ENCODE measurements around the gene CLCF1. TPM values are rescaled to one million over a fixed set of nuclear protein-coding genes. Genes with fewer than 3 reads are reported as not detected.

The CLCF1 gene
- total RNA-seq, 1 donor from 2014 or later = 0.39 TPM

DNA sequence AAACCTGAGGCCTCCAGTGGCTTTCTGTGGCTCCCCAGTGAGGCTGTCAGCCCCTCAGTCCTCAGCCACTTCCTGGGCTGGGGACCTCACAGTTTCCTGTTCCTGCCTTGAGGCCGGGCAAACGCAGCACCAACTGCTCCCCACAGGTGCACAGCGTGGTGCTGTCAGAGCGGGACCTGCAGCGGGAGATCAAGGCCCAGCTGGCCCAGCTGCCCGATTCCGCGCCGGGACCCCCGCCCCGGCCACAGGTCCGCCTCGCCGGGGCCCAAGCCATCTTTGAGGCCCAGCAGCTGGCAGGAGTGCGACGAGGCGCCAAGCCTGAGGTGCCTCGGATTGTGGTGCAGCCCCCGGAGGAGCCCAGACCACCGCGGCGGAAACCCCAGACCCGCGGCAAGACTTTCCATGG is 35.9 kb upstream of the CLCF1 start:
- intact Hi-C loops (cut with micrococcal nuclease) = no loop called here

DNA sequence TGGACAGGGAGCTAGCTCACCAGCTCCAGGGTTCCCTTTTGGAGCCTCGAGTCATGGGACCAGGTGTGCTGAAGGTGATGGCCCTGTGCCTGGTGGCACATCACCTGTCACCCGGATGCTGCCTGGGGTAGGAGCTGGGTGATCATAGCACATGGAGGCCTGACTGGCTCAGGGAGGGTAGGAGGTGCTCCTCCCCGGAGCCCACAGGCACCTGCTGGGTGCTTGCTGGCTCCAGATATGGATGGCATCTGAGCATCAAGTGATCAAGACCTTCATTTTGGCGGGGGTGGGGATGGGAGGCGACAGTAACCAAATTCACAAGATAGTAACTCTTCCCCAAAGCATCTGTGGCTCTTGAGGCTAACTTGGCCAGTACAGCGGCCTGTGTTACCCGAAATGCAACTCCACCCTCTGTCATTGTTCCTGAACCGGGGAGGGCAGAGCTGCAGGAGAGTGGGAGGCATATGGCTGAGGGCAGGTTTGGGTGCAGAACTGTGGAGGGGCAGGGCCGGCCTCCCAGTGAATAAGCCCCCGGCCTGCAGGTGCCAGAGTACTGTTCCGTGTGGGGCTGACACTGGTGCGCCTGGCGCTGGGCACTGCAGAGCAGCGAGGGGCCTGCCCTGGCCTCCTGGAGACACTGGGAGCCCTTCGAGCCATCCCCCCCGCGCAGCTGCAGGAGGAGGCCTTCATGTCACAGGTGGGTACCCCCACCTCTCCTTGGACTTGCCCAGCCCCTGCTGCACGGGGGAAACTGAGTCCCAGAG is 35.2 kb upstream of the CLCF1 start:
- intact Hi-C loops (cut with micrococcal nuclease) = no loop called here

DNA sequence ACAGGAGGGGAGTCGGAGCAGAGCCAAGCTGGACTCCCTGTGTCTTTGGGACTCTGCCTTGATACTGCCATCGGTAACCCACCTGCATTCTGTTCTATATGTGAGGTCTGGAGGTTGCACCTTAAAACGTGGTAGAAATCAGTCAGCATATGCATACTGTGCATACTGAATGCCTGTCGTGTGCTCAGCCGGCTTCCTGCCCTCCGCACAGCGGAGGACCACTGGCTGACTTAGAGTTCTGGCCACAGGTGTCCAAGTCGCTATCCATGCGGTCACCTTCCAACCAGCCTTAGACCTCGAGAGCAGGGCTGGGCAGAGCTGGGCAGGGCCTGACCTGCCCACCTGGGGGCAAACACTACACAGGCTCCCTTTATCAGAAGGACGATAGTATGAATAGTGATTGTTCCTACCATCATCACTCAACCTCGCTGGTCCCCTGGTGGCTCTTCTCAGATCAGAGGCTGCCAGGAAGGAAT is 34.3 kb upstream of the CLCF1 start:
- intact Hi-C loops (cut with micrococcal nuclease) = no loop called here

DNA sequence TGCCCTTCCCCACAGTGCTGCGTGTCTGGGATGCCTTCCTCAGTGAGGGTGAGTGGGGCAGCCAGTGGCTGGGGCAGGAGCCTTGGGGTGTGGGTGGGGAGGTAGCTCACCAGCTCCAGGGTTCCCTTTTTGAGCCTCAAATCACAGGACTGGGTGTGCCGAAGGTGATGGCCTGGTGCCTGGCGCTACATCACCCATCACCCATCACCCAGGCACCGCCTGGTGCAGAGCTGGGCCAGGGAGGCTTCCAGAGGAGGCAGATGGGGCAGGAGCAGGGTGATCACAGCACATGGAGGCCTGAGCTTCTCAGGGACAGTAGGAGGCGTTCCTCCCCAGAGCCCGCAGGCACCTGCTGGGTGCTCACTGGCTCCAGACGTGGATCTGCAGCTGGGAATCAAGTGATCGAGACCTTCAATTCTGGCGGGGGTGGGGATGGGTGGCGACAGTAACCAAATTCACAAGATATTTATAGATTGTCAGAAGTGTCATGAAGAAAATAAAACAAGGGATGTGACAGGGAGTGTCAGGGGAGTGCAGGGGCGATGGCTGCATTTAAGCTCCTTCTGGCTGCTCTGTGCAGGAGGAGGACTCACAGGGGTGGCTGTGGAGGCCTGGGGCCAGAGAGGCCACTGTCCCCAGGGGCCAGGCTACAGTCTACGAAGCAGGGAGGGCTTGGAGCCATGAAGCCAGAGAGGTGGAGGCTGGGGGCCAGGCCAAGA is 33.7 kb upstream of the CLCF1 start:
- intact Hi-C loops (cut with micrococcal nuclease) = no loop called here

DNA sequence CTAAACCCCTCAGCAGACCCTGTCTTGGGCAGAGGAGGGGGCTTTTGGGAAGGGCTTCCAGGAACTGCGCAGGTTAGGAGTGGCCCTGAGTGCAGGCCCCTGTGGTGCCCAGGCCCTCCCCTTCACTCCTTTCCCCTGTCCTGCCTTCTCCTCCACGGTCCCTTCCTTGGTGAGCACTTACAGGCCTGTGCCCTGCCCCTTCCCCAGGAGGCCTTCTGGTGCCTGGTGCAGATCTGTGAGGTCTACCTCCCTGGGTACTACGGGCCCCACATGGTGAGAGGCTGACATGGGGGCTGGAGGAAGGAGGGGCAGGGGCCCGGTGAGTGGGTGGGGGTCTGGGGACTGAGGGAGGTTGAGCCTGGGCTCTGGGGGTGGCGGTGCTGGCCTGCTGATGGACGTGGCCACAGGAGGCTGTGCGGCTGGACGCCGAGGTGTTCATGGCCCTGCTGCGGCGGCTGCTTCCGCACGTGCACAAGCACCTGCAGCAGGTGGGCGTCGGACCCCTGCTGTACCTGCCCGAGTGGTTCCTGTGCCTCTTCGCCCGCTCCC is 33.1 kb upstream of the CLCF1 start:
- intact Hi-C loops (cut with micrococcal nuclease) = no loop called here

DNA sequence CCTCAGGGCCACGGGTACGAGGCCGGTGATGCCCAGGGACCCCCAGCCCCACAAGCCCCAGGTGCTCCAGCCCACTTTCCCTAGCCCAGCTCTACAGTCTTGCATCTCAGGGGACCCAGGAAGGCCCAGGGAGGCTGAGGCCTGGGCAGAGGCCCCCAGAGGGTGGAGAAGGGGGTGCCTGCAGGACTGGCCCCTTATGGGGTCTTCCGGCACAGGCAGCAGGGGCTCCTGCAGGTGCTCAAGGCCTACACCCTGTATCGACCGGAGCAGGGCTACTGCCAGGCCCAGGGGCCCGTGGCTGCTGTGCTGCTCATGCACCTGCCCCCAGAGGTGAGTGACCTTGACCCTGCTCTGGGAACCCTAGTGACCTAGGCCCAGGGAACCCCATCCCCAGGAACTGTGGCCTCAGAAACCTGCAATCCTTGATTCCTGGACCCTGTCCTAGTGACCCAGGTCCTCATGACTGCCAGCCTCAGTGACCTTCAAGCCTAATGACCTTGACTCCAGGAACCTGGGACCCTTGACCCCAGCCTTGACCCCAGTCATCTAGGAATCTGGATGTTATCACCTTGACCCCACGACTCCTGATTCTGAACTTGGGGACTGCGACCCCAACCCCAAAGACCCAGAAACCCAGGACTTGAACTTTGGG is 32.4 kb upstream of the CLCF1 start:
- intact Hi-C loops (cut with micrococcal nuclease) = no loop called here

DNA sequence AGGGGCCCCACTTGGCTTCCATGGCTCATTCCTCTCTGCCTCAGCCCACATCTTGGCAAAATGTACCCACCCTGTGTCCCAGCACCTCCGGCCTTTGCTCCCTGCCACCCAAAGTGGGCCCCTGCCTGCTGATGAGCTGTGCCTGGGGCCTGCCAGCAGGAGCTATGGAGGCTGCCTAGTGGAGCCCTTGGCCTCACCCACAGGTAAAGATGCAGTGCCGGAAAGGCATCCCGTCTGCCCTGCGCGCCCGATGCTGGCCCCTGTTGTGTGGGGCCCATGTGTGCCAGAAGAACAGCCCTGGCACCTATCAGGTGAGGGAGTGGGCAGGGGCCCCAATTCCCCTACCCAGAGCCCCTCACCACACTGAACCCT is 31.8 kb upstream of the CLCF1 start:
- intact Hi-C loops (cut with micrococcal nuclease) = no loop called here

DNA sequence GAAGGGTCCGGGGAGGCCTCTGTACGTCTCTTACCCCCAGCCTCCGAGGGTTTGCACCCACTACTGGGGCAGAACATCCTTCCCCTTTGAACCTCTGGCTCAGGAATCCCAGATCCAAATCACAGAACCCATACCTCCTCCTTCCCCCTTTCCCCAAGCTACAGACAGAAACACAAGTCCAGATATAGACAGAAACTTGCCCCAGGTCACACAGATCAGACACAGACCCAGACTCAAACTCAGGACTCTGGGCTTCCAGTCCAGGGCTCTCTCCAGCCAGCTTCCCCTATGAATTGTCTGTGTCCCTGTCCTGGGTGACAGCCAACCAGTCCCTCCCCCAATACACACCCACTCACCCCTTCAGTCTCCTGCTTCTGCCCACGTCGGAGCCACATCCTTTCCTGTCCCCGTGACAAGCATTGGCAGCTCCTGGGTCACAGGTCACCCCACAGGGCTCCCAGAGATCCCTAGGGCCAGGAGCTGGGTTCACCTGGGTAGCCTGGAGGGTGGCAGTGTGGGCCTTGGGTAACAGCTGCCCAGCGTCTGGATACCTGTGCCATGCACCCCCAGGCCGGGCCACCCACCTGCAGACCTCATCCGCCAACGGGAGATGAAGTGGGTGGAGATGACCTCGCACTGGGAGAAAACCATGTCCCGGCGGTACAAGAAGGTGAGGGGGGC is 31.3 kb upstream of the CLCF1 start:
- intact Hi-C loops (cut with micrococcal nuclease) = loop anchor here (5.0 kb wide), 1 partner anchor 117 kb away; the partner anchor contains the start of gene ANKRD13D

DNA sequence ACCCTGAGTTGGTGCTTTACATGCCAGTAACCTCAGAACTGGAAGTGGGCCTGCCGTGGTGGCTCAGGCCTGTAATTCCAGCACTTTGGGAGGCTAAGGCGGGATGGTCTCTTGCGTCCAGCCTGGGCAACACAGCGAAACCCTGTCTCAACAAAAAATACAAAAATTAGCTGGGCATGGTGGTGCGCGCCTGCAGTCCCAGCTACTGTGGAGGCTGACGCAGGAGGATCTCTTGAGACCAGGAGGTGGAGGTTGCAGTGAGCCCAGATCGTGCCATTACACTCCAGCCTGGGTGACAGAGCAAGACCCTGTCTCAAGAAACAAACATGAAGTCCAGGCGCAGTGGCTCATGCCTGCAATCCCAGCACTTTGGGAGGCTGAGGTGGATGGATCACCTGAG is 29.7 kb upstream of the CLCF1 start:
- intact Hi-C loops (cut with micrococcal nuclease) = loop anchor here (1.0 to 5.0 kb wide), 6 partner anchors 18 to 116 kb away; partner anchors contain the start of genes ANKRD13D, RPS6KB2 and TMEM134

DNA sequence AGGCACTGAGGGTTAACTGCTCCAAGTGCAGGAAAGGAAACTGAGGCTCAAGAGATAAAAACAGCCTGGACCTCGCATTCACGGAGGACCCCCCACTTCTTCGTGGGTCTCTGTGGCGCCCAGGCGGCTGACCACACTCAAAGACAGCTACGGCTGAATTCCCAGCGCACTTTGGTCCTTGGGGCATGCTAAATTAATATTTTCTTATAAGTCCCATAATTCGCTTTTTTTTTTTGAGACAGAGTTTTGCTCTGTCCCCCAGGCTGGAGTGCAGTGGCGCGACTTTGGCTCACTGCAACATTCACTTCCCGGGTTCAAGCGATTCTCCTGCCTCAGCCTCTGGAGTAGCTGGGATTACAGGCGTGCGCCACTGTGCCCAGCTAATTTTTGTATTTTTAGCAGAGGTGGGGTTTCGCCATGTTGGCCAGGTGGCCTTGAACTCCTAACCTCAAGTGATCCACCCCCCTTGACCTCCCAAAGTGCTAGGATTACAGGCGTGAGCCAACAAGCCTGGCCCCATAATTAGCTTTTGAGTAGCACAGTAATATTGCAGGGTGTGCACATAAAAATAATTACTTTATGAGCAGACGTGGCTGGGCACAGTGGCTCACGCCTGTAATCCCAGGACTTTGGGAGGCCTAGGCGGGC is 28.9 kb upstream of the CLCF1 start:
- intact Hi-C loops (cut with micrococcal nuclease) = loop anchor here (1.0 to 5.0 kb wide), 4 partner anchors 18 to 115 kb away; partner anchors contain the start of genes ANKRD13D and RPS6KB2

DNA sequence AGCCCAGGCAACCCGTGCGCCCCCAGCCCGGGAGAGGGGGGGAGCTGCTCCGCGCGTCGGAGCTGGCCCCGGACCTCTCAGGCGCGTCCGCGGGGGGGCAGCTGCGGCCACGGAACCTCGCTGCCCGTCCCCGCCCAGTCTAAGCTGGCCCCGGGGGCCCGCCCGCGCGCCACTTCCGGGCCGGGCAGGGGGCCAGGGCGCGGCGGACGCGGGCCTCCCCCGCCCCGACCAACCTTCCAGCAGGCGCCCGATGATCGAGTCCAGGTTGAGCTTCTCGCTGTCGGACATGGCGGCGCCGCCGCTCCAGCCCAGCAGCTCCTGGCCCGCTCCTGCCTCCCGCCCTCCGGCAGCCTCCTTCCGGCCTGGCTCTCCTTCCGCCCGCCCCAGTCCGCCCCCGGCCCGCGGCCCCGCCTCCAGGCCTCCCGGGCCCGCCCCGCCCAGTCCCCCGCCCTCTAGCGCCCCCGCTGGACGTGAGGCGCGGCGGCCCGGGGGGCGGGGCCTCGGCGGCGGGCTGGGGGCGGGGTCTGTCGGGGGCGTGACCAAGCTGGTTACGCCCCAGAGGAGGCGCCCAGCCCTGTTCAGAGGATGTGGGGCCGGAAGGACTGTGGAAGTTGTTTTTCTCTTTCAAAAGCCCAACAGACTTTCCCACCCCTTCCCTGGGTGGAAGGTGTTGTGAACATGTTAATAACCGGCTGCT is 28.2 kb upstream of the CLCF1 start, which contains the start of gene PPP1CA:
Gene PPP1CA, minus strand, starts transcription at position 364 of the 697 bp plus-strand sequence. Its CDS starts 76 bp downstream, at position 288.
- intact Hi-C loops (cut with micrococcal nuclease) = loop anchor here (1.0 to 5.0 kb wide), 5 partner anchors 9 to 114 kb away; partner anchors contain the start of genes ANKRD13D and RPS6KB2

DNA sequence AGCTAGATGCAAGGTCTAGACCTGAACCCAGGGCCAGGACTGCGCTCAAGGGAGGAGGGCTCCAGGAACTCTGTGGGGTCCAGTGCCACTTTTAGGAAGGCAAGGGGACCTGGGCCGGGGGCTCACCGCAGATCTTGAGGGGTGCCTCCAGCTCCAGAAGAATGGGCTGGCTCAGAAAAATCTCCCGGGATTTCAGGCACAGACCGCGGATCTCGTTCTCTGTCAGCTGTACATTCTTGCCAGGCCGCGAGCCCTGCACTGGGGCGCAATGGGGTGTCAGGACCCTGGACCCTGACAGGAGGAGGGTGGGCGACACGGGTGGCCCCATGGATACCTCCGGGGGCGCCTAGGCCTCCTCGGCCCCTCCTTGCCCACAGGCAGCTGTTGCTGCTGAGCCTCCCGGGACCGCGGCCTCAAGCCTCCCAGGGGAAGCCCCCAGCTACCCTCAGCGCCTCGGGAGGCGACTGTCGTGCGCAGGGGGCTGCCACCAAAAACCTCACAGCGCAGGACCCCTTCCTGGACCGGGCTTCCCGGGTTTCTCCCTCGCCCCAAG is 27.6 kb upstream of the CLCF1 start:
- intact Hi-C loops (cut with micrococcal nuclease) = loop anchor here (1.0 to 5.0 kb wide), 2 partner anchors 9 to 114 kb away; partner anchors contain the start of gene ANKRD13D

DNA sequence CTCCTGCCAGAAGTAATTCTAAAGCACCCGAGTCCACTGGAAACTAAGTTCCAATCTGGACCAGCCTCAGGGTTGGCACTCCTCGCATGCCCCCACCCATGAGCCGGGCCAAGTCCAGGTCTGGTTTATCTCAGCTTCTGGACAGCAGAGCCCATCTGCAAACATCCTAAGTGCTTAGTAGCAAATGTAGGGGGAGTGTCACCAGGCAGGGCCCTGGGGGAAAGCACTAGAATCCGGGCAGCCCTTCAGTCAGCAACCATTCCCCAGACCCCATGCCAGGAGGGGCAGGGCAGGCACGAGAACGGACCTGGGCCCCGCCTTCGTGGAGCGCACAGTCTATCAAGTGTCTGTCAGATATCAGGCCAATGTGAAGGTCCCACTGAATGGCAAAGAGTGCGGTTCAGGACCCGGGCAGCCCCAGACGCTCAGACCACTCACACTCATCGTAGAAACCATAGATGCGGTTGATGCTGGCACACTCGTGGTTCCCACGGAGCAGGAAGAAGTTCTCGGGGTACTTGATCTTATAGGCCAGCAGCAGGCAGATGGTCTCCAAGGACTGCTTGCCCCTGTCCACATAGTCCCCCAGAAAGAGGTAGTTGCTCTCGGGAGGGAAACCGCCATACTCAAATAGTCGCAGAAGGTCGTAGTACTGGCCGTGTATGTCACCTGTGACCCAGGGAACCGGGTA is 27.0 kb upstream of the CLCF1 start:
- intact Hi-C loops (cut with micrococcal nuclease) = loop anchor here (5.0 kb wide), 1 partner anchor 113 kb away; the partner anchor contains the start of gene ANKRD13D

DNA sequence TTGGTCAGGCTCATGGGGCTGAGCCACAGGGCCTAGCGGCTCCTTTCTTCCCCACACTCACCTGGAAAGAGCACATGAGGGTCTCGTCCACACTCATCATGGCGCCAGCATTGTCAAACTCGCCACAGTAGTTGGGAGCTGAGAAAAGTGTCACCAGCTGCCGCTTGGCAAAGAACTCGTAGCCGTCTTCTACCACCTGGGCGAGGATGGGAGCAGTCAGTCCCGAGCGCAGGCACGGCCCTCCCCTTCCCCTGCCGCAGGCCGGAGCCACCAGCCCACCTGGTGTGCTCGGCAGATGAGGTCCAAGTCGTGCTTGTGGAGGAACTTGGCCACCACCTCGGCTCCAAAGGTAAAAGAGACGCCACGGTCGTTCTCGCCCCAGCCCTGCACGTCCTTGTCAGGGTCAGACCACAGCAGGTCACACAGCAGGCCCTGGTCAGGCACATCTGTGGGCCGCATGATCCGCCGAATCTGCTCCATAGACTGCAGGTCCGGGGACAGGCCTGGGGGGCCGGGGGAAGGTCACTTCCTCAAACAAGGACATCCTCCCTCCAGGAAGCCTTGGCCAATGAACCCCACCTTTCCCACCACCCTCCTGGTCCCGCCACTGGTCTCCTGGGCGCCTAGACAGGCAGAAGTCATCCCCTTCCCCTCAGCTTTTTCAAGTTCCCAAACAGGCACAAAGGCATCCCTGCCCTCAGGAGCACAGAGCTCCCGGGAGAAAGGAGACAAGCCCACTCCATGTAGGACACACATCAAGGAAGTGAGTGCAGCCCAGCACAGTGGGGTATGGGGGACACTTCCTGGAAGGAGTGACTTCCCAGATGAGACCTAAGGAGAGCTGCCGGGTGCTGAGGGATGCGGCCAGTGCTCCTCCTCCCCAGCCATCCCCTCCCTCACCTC is 25.5 kb upstream of the CLCF1 start:
- intact Hi-C loops (cut with micrococcal nuclease) = no loop called here

DNA sequence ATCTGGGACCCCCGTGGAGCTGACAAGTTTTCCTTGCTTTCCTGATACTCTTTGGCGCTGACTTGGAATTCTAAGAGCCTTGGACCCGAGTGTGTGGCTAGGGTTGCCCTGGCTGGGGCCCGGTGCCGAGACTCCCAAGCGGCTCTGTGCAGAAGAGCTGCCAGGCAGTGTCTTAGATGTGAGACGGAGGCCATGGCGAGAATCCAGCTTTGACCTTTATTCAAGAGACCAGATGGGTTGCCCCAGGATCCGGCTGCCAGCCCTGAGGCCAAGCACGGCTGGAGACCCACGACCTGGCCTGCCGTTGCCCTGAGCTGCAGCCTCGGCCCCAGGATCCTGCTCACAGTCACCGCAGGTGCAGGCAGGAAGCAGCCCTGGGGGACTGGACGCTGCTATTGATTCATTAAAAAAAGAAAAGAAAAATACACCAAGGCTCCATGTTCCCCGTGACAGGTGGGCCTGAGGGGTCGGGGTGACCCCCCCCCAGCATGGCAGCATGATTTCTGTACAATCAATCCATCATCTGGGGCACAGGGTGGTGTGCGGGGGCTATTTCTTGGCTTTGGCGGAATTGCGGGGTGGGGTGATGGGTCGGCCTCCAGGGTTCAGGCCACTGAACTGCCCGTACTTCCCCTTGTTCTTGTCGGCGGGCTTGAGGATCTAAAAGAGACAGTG is 24.7 kb upstream of the CLCF1 start:
- intact Hi-C loops (cut with micrococcal nuclease) = no loop called here

DNA sequence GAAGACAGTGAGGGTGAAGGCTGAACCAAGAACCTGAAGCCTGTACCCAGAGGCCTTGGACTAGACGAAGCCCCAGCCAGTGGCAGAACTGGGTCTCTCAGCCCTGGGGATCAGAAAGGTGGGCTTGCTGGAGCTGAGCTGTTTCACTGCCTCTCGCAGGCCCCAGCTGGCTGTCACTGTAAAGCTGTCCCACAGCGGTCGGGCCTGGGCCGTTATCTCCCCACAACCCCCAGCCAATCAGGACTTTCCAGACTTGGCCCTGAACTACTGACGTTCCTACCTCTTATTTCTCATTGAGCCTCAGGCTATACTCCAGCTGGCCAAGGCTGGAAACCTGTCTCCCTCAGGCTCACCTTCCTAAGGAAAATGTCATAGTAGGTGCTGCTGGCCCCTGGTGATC is 24.1 kb upstream of the CLCF1 start:
- intact Hi-C loops (cut with micrococcal nuclease) = no loop called here
